Right lung (tissue), 5 donors: Measurements from ENCODE around the gene RIBC1. TPM values are rescaled to one million over a fixed set of nuclear protein-coding genes. Genes with fewer than 3 reads are reported as not detected.

Source experiments
- polyA plus RNA-seq, 5 donors: library from polyadenylated mRNA; unstranded; fragments of 120-200 nt; gene quantifications; one replicate each; pipeline versions ENCODE4 v1.2.1 to v1.2.3, GENCODE V29; 2013; ENCODE audit warnings: inconsistent platforms in 1 of 5, low replicate concordance in 1 of 5; ENCODE audit not compliant: insufficient read length in 5 of 5, insufficient read depth in 1 of 5

RIBC1 gene
- polyA plus RNA-seq, 5 donors: 3.1 to 6.2 (median 5.6) TPM

Other genes with a start within 250 kb of the RIBC1 start
- 10 to 100 TPM; 59.4 to 97.3 (median 84.9) TPM for gene KDM5C, start 197.7 kb upstream of the RIBC1 start, polyA plus RNA-seq
- 10 to 100 TPM; 11.5 to 16.9 (median 13.1) TPM for gene IQSEC2, start 141.3 kb upstream of the RIBC1 start, polyA plus RNA-seq
- 100 to 1,000 TPM in 2 of 5 donors, 10 to 100 TPM in 3; 75.2 to 142 (median 91.5) TPM for gene SMC1A, start 219 bp upstream of the RIBC1 start, polyA plus RNA-seq
- gene HSD17B10, start 11.5 kb downstream of the RIBC1 start, polyA plus RNA-seq: 10 to 100 TPM; 69.7 to 93.1 (median 73.1) TPM